Activated naive CD4-positive, alpha-beta T cell treated with anti-CD3 and anti-CD28 coated beads, Interleukin-2, amount 10 ng/mL, durations not matched to agents 7 days and 5 days (primary cell): Measurements from ENCODE around the gene VPS8.
A peak's percentile ranks its signal among the peaks of the same experiment; 100 is the strongest.
"Not testable (repeated sequence)": the region's sequence is repeated elsewhere in the genome, so short reads cannot be mapped to it uniquely, and the experiment has no call there.

Experiments used
- CTCF ChIA-PET: fragments of 350-600 bp; sonication (Branson Sonifier 250); formaldehyde crosslinking; loops from one replicate; lab custom pipeline; 2021; ENCODE audit warnings: antibody characterized with exemption; lab: Charles Lee
- DNase-seq: peaks from one replicate; pipeline ENCODE4 v3.0.0-alpha.2; 2020
- H3K27ac Mint-ChIP-seq: one replicate; pipeline ENCODE4 v1.8.0; 2021; ENCODE audit warnings: mild to moderate bottlenecking, moderate library complexity, mixed read lengths
- H3K27me3 Mint-ChIP-seq: one replicate; pipeline ENCODE4 v1.8.0; 2021; ENCODE audit warnings: mild to moderate bottlenecking, mixed read lengths
- H3K36me3 Mint-ChIP-seq: one replicate; pipeline ENCODE4 v1.8.0; 2021; ENCODE audit warnings: mixed read lengths
- H3K4me1 Mint-ChIP-seq: one replicate; pipeline ENCODE4 v1.8.0; 2021; ENCODE audit warnings: mixed read lengths
- H3K4me3 Mint-ChIP-seq: one replicate; pipeline ENCODE4 v1.8.0; 2021; ENCODE audit warnings: mild to moderate bottlenecking, moderate library complexity, mixed read lengths
- H3K9me3 Mint-ChIP-seq: one replicate; pipeline ENCODE4 v1.8.0; 2021; ENCODE audit warnings: mixed read lengths

VPS8 gene

GRCh38 chr3:184953401-184953800, 141.4 kb downstream of the VPS8 start:
- H3K36me3 Mint-ChIP-seq: peaks cover 28% of the 10 kb centered on the region
- no peaks in the 10 kb centered on the region for H3K4me1 Mint-ChIP-seq
- CTCF ChIA-PET: no interaction called here
- no peak for DNase-seq
- no peak overlapping the region for H3K27ac Mint-ChIP-seq
- no peak overlapping the region for H3K4me3 Mint-ChIP-seq
- no peaks in the 10 kb centered on the region for H3K27me3 Mint-ChIP-seq
- no peaks in the 10 kb centered on the region for H3K9me3 Mint-ChIP-seq

- CTCF ChIA-PET: no interaction called here
- DNase-seq: no peak
Measured at GRCh38 chr3:184954251-184954650, 142.3 kb downstream of the VPS8 start.

GRCh38 chr3:184954851-184955250, 142.9 kb downstream of the VPS8 start:
- DNase-seq, CTCF ChIA-PET, H3K27me3 Mint-ChIP-seq, H3K27ac Mint-ChIP-seq, H3K4me1 Mint-ChIP-seq, H3K4me3 Mint-ChIP-seq, H3K9me3 Mint-ChIP-seq: not testable (repeated sequence)
- peaks cover 29% of the 10 kb centered on the region for H3K36me3 Mint-ChIP-seq

More at GRCh38 chr3:184954251-184954650, 142.3 kb downstream of the VPS8 start:
- Mint-ChIP-seq H3K9me3 (no peaks in the 10 kb centered on the region), H3K4me3 (no peak overlapping the region), H3K27me3 (no peaks in the 10 kb centered on the region), H3K27ac (no peak overlapping the region), H3K36me3 (peaks cover 31% of the 10 kb centered on the region), H3K4me1 (no peaks in the 10 kb centered on the region)

- Mint-ChIP-seq H3K36me3 (peaks cover 36% of the 10 kb centered on the region), H3K4me1 (peaks cover 15% of the 10 kb centered on the region), H3K4me3 (no peak overlapping the region), H3K27ac (no peak overlapping the region), H3K27me3 (no peaks in the 10 kb centered on the region), H3K9me3 (no peaks in the 10 kb centered on the region)
- CTCF ChIA-PET: interaction anchor here (0.7 to 1.0 kb wide), 2 partner anchors 14 to 213 kb away, joined by 3 read pairs; no protein-coding TSS in a partner anchor
- DNase-seq: no peak
Measured at GRCh38 chr3:184965639-184966430, 153.9 kb downstream of the VPS8 start.

- peaks cover 46% of the 10 kb centered on the region for H3K36me3 Mint-ChIP-seq
- no peak overlapping the region for H3K4me3 Mint-ChIP-seq
- H3K4me1 Mint-ChIP-seq: peaks cover 15% of the 10 kb centered on the region
- no peak for DNase-seq
- H3K9me3 Mint-ChIP-seq: no peaks in the 10 kb centered on the region
- H3K27me3 Mint-ChIP-seq: no peaks in the 10 kb centered on the region
- H3K27ac Mint-ChIP-seq: no peak overlapping the region
- CTCF ChIA-PET: no interaction called here
Measured at GRCh38 chr3:184968115-184968514, 156.1 kb downstream of the VPS8 start.

GRCh38 chr3:184970186-184970585, 158.2 kb downstream of the VPS8 start:
- Mint-ChIP-seq H3K36me3 (peaks cover 56% of the 10 kb centered on the region), H3K27ac (no peak overlapping the region), H3K4me1 (peaks cover 15% of the 10 kb centered on the region), H3K27me3 (no peaks in the 10 kb centered on the region), H3K4me3 (no peak overlapping the region), H3K9me3 (no peaks in the 10 kb centered on the region)
- CTCF ChIA-PET: no interaction called here
- no peak for DNase-seq

- H3K36me3 Mint-ChIP-seq: peaks cover 53% of the 10 kb centered on the region
- H3K4me1 Mint-ChIP-seq: no peaks in the 10 kb centered on the region
- no peaks in the 10 kb centered on the region for H3K27me3 Mint-ChIP-seq
- CTCF ChIA-PET: no interaction called here
- DNase-seq: no peak
- H3K27ac Mint-ChIP-seq: no peak overlapping the region
- no peak overlapping the region for H3K4me3 Mint-ChIP-seq
- H3K9me3 Mint-ChIP-seq: no peaks in the 10 kb centered on the region
Measured at GRCh38 chr3:184977796-184978195, 165.8 kb downstream of the VPS8 start.

- Mint-ChIP-seq H3K4me3 (no peak overlapping the region), H3K9me3 (no peaks in the 10 kb centered on the region), H3K27ac (no peak overlapping the region), H3K36me3 (peaks cover 44% of the 10 kb centered on the region), H3K4me1 (no peaks in the 10 kb centered on the region), H3K27me3 (no peaks in the 10 kb centered on the region)
- no peak for DNase-seq
- CTCF ChIA-PET: interaction anchor here (1.0 kb wide), 1 partner anchor 9 kb away, joined by 3 read pairs; no protein-coding TSS in a partner anchor
Measured at GRCh38 chr3:184981071-184981470, 169.1 kb downstream of the VPS8 start.

- Mint-ChIP-seq H3K36me3 (peaks cover 41% of the 10 kb centered on the region), H3K9me3 (no peaks in the 10 kb centered on the region), H3K27ac (no peak overlapping the region), H3K4me3 (no peak overlapping the region), H3K27me3 (no peaks in the 10 kb centered on the region), H3K4me1 (no peaks in the 10 kb centered on the region)
- DNase-seq: no peak
- CTCF ChIA-PET: interaction anchor here (0.7 kb wide), 1 partner anchor 345 kb away, joined by 7 read pairs; no protein-coding TSS in a partner anchor
Measured at GRCh38 chr3:184982076-184982475, 170.1 kb downstream of the VPS8 start.

- Mint-ChIP-seq H3K27me3 (no peaks in the 10 kb centered on the region), H3K4me1 (no peaks in the 10 kb centered on the region), H3K4me3 (no peak overlapping the region), H3K9me3 (no peaks in the 10 kb centered on the region), H3K27ac (no peak overlapping the region), H3K36me3 (peaks cover 44% of the 10 kb centered on the region)
- no peak for DNase-seq
- CTCF ChIA-PET: no interaction called here
Measured at GRCh38 chr3:184985586-184985985, 173.6 kb downstream of the VPS8 start.

- H3K27me3 Mint-ChIP-seq: no peaks in the 10 kb centered on the region
- no peak overlapping the region for H3K4me3 Mint-ChIP-seq
- H3K27ac Mint-ChIP-seq: no peak overlapping the region
- peaks cover 40% of the 10 kb centered on the region for H3K36me3 Mint-ChIP-seq
- CTCF ChIA-PET: no interaction called here
- H3K9me3 Mint-ChIP-seq: no peaks in the 10 kb centered on the region
- no peaks in the 10 kb centered on the region for H3K4me1 Mint-ChIP-seq
- no peak for DNase-seq
Measured at GRCh38 chr3:184986366-184986889, 174.5 kb downstream of the VPS8 start.

- Mint-ChIP-seq H3K4me3 (no peak overlapping the region), H3K27me3 (no peaks in the 10 kb centered on the region), H3K9me3 (no peaks in the 10 kb centered on the region), H3K27ac (peak overlapping the region; percentile 42), H3K36me3 (peaks cover 18% of the 10 kb centered on the region), H3K4me1 (peaks cover 8% of the 10 kb centered on the region)
- CTCF ChIA-PET: no interaction called here
- no peak for DNase-seq
Measured at GRCh38 chr3:184993394-184993793, 181.4 kb downstream of the VPS8 start.

- H3K4me3 Mint-ChIP-seq, DNase-seq, H3K27me3 Mint-ChIP-seq, H3K4me1 Mint-ChIP-seq, H3K27ac Mint-ChIP-seq, CTCF ChIA-PET, H3K9me3 Mint-ChIP-seq: not testable (repeated sequence)
- H3K36me3 Mint-ChIP-seq: peaks cover 68% of the 10 kb centered on the region
Measured at GRCh38 chr3:185003876-185004275, 191.9 kb downstream of the VPS8 start.

- CTCF ChIA-PET: no interaction called here
- no peak overlapping the region for H3K27ac Mint-ChIP-seq
- H3K4me3 Mint-ChIP-seq: no peak overlapping the region
- H3K4me1 Mint-ChIP-seq: no peaks in the 10 kb centered on the region
- no peaks in the 10 kb centered on the region for H3K27me3 Mint-ChIP-seq
- DNase-seq: no peak
- peaks cover 18% of the 10 kb centered on the region for H3K9me3 Mint-ChIP-seq
- H3K36me3 Mint-ChIP-seq: peaks cover 49% of the 10 kb centered on the region
Measured at GRCh38 chr3:185009650-185010049, 197.7 kb downstream of the VPS8 start.

- H3K9me3 Mint-ChIP-seq, H3K27ac Mint-ChIP-seq, DNase-seq, H3K4me1 Mint-ChIP-seq, H3K27me3 Mint-ChIP-seq, H3K4me3 Mint-ChIP-seq, CTCF ChIA-PET: not testable (repeated sequence)
- H3K36me3 Mint-ChIP-seq: peaks cover 36% of the 10 kb centered on the region
Measured at GRCh38 chr3:185017584-185017983, 205.6 kb downstream of the VPS8 start.
